Measurements from ENCODE around the gene STUM. TPM values are rescaled to one million over a fixed set of nuclear protein-coding genes. Genes with fewer than 3 reads are reported as not detected.

STUM gene
- total and polyA plus RNA-seq, 2 donors (not counting 1 experiment from before 2014, with no cell fraction given), result 0.01 TPM; not detected in 1

DNA sequence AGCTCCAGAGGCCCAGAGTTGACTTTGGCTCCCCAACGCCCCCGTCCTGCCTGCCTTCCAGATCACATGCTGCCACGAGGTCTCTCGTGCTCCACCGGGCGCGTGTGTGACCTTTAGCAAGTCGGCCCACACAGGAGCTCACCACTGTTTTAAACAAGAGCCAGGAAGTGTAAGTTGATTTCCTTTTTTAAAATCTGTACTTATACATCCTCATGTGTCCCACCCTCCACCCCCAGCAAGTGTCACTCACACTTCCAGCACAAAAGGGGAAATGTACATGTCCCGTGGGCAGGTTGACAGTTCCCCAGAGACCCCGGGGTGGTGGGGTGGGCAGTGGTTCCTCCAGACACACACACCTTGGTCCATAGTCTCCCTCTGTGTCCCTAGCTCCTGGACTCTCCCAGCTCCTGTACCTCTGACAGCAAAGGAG is 84.4 kb downstream of the STUM start:
- no peak overlapping the region for H2AFZ ChIP-seq (ENCODE audit: low read length)
- no peak for DNase-seq (ENCODE audit: low read depth in 2 of 2)
- no peaks in the 10 kb centered on the region for H3K4me1 ChIP-seq (ENCODE audit: control insufficient read depth, extremely low read depth, insufficient read depth, low read length)
- H3K9ac ChIP-seq (ENCODE audit: insufficient read depth, low read length), result no peak overlapping the region
- no peaks in the 10 kb centered on the region for H4K20me1 ChIP-seq (ENCODE audit: control insufficient read depth, extremely low read depth, insufficient read depth, low read length)
- H3K4me2 ChIP-seq (ENCODE audit: extremely low read depth, insufficient read depth, low read length), result no peak overlapping the region
- peaks cover 6% of the 10 kb centered on the region for H3K36me3 ChIP-seq (ENCODE audit: control insufficient read depth, insufficient read depth, low read length)
- no peaks in the 10 kb centered on the region for H3K27me3 ChIP-seq (ENCODE audit: control insufficient read depth, insufficient read depth, low read length)
- no peaks in the 10 kb centered on the region for H3K79me2 ChIP-seq (ENCODE audit: control insufficient read depth, insufficient read depth, low read length)
- no peak overlapping the region for H3K4me3 ChIP-seq (replicated peaks in 1 of 4; ENCODE audit: control extremely low read depth in 1 of 4, insufficient read depth in 1 of 4, low read depth in 3 of 4, low read length in 4 of 4)
- H3K9me3 ChIP-seq (ENCODE audit: control insufficient read depth, insufficient read depth, low read depth, low read length), result no peaks in the 10 kb centered on the region
- H3K27ac ChIP-seq (ENCODE audit: insufficient read depth, low read length), result no peak overlapping the region
- TF ChIP-seq, protein P1, sequence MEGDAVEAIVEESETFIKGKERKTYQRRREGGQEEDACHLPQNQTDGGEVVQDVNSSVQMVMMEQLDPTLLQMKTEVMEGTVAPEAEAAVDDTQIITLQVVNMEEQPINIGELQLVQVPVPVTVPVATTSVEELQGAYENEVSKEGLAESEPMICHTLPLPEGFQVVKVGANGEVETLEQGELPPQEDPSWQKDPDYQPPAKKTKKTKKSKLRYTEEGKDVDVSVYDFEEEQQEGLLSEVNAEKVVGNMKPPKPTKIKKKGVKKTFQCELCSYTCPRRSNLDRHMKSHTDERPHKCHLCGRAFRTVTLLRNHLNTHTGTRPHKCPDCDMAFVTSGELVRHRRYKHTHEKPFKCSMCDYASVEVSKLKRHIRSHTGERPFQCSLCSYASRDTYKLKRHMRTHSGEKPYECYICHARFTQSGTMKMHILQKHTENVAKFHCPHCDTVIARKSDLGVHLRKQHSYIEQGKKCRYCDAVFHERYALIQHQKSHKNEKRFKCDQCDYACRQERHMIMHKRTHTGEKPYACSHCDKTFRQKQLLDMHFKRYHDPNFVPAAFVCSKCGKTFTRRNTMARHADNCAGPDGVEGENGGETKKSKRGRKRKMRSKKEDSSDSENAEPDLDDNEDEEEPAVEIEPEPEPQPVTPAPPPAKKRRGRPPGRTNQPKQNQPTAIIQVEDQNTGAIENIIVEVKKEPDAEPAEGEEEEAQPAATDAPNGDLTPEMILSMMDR (conservative IDR thresholded peaks at IDR 0.05 in 1 of 2, IDR thresholded peaks at IDR 0.05 in 1 of 2; ENCODE audit: low read depth in 1 of 2, low read length in 2 of 2), result no peak
- TF ChIP-seq EZH2 (IDR thresholded peaks at IDR 0.05; ENCODE audit: low read length, missing control alignments), result no peak

DNA sequence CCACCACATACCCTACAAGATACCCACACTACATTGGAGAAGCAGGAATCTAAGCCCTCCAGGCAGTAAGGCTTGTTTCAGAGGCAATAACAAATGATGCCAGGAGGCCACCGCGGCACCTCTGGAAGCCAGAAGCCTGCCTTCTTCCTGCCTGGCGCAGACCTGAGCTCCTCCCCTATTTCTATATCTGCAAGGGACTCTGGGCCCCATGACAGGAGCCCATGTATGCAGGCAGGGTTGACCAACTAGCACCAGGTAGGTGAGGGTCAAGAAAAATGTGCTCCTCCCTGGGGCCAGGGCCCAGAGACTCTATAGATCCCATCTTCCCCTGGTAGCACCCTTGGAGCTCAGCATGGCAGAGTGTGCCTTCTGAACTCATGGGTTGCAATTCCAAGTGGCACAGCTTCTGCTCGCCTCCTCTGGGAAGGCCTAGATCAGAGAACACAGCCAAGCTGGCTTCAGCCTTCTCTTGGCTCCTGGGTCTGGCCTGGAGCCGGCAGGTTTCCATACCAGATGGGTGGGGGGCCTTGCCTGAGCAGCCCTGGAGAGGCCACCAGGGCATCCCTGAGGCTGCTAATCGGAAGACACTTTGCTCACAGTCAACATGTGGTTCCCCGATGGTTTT is 85.1 kb downstream of the STUM start:
- H4K20me1 ChIP-seq (ENCODE audit: control insufficient read depth, extremely low read depth, insufficient read depth, low read length), result no peaks in the 10 kb centered on the region
- peaks cover 6% of the 10 kb centered on the region for H3K36me3 ChIP-seq (ENCODE audit: control insufficient read depth, insufficient read depth, low read length)
- no peaks in the 10 kb centered on the region for H3K9me3 ChIP-seq (ENCODE audit: control insufficient read depth, insufficient read depth, low read depth, low read length)
- H3K4me3 ChIP-seq (replicated peaks in 1 of 4; ENCODE audit: control extremely low read depth in 1 of 4, insufficient read depth in 1 of 4, low read depth in 3 of 4, low read length in 4 of 4), result no peak overlapping the region
- TF ChIP-seq, protein P1 (conservative IDR thresholded peaks at IDR 0.05 in 1 of 2, IDR thresholded peaks at IDR 0.05 in 1 of 2; ENCODE audit: low read depth in 1 of 2, low read length in 2 of 2), result no peak
- TF ChIP-seq EZH2 (IDR thresholded peaks at IDR 0.05; ENCODE audit: low read length, missing control alignments), result no peak
- H3K4me1 ChIP-seq (ENCODE audit: control insufficient read depth, extremely low read depth, insufficient read depth, low read length), result peaks cover 2% of the 10 kb centered on the region
- no peak overlapping the region for H3K27ac ChIP-seq (ENCODE audit: insufficient read depth, low read length)
- no peak for DNase-seq (ENCODE audit: low read depth in 2 of 2)
- no peaks in the 10 kb centered on the region for H3K27me3 ChIP-seq (ENCODE audit: control insufficient read depth, insufficient read depth, low read length)
- H2AFZ ChIP-seq (ENCODE audit: low read length), result no peak overlapping the region
- H3K79me2 ChIP-seq (ENCODE audit: control insufficient read depth, insufficient read depth, low read length), result no peaks in the 10 kb centered on the region
- no peak overlapping the region for H3K4me2 ChIP-seq (ENCODE audit: extremely low read depth, insufficient read depth, low read length)
- H3K9ac ChIP-seq (ENCODE audit: insufficient read depth, low read length), result no peak overlapping the region

DNA sequence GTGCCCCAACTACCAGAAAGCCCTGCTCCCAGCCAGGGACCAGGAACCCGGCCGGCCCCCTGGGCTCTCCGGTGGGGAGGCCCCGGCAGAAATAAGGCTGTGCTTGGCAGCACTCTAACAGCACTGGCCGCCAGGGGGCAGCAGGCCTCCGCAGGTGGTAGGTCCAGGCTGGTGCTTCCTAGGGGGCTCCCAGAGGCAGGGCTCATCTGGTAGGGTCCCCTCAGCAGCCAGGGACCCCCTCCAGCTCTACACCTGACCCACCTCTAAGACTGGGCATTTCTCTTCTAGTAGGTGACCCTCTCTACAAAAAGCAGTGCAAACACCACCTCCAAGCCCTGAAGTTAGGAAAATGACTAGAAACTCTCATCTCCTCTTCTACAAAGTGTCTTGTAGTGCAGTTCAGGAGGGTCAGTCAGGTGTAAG is 85.6 kb downstream of the STUM start:
- H2AFZ ChIP-seq (ENCODE audit: low read length), result no peak overlapping the region
- no peak for TF ChIP-seq EZH2 (IDR thresholded peaks at IDR 0.05; ENCODE audit: low read length, missing control alignments)
- TF ChIP-seq, protein P1 (conservative IDR thresholded peaks at IDR 0.05 in 1 of 2, IDR thresholded peaks at IDR 0.05 in 1 of 2; ENCODE audit: low read depth in 1 of 2, low read length in 2 of 2), result peak; percentile 85 to 89
- H3K27ac ChIP-seq (ENCODE audit: insufficient read depth, low read length), result no peak overlapping the region
- H4K20me1 ChIP-seq (ENCODE audit: control insufficient read depth, extremely low read depth, insufficient read depth, low read length), result no peaks in the 10 kb centered on the region
- H3K9me3 ChIP-seq (ENCODE audit: control insufficient read depth, insufficient read depth, low read depth, low read length), result no peaks in the 10 kb centered on the region
- peaks cover 6% of the 10 kb centered on the region for H3K36me3 ChIP-seq (ENCODE audit: control insufficient read depth, insufficient read depth, low read length)
- H3K79me2 ChIP-seq (ENCODE audit: control insufficient read depth, insufficient read depth, low read length), result no peaks in the 10 kb centered on the region
- H3K27me3 ChIP-seq (ENCODE audit: control insufficient read depth, insufficient read depth, low read length), result no peaks in the 10 kb centered on the region
- H3K4me3 ChIP-seq (replicated peaks in 1 of 4; ENCODE audit: control extremely low read depth in 1 of 4, insufficient read depth in 1 of 4, low read depth in 3 of 4, low read length in 4 of 4), result no peak overlapping the region
- peaks cover 2% of the 10 kb centered on the region for H3K4me1 ChIP-seq (ENCODE audit: control insufficient read depth, extremely low read depth, insufficient read depth, low read length)
- H3K4me2 ChIP-seq (ENCODE audit: extremely low read depth, insufficient read depth, low read length), result no peak overlapping the region
- no peak overlapping the region for H3K9ac ChIP-seq (ENCODE audit: insufficient read depth, low read length)
- DNase-seq (ENCODE audit: low read depth in 2 of 2), result peak; percentile 44 to 70

All from fibroblast of lung (primary cell).